Neural cell (in vitro differentiated cells): ENCODE data around the gene MED19. TPM values are rescaled to one million over a fixed set of nuclear protein-coding genes. Genes with fewer than 3 reads are reported as not detected.

Source experiments
- H2AFZ ChIP-seq: fragments of 200-600, 300-800 bp; sonication (generic), shearing (Covaris generic); 2 replicates; pipeline ENCODE4 v1.6.0; 2014; ENCODE audit warnings: low read depth, mild to moderate bottlenecking, antibody characterized with exemption, low read length, moderate library complexity
- H3F3A ChIP-seq: fragments of 200-600 bp; shearing (Covaris generic); 2 replicates; pipeline ENCODE4 v1.6.1; 2016; ENCODE audit warnings: mild to moderate bottlenecking, moderate library complexity, mixed read lengths, antibody characterized with exemption, low read length; ENCODE audit not compliant: insufficient read depth, poor library complexity, severe bottlenecking
- H3K27ac ChIP-seq: fragments of 200-600, 300-800 bp; sonication (generic), shearing (Covaris generic); 2 replicates; pipeline ENCODE4 v1.5.1; 2014; ENCODE audit warnings: mild to moderate bottlenecking, low read length, moderate library complexity
- H3K27me3 ChIP-seq: fragments of 300-800, 200-600 bp; sonication (generic), shearing (Covaris generic); 2 replicates; pipeline ENCODE4 v1.6.0; 2014; ENCODE audit warnings: mild to moderate bottlenecking, low read depth, low read length, moderate library complexity; ENCODE audit not compliant: insufficient read depth
- H3K36me3 ChIP-seq: fragments of 300-800, 200-600 bp; sonication (generic), shearing (Covaris generic); 2 replicates; pipeline ENCODE4 v1.5.1; 2014; ENCODE audit warnings: mild to moderate bottlenecking, antibody characterized with exemption, low read length, moderate library complexity; ENCODE audit not compliant: insufficient read depth
- H3K4me2 ChIP-seq: fragments of 300-800, 200-600 bp; sonication (generic), shearing (Covaris generic); 2 replicates; pipeline ENCODE4 v1.6.0; 2014; ENCODE audit warnings: mild to moderate bottlenecking, low read length
- H3K4me3 ChIP-seq: fragments of 300-800, 200-600 bp; sonication (generic), shearing (Covaris generic); 2 replicates; pipeline ENCODE4 v1.5.1; 2014; ENCODE audit warnings: mild to moderate bottlenecking, low read length, moderate library complexity
- H3K79me2 ChIP-seq: fragments of 200-600 bp; shearing (Covaris generic); replicated peaks from 2 replicates; pipeline ENCODE4 v1.6.0; 2014; ENCODE audit warnings: mild to moderate bottlenecking, low read length, moderate library complexity; ENCODE audit not compliant: insufficient read depth
- H3K9ac ChIP-seq: fragments of 300-800, 200-600 bp; sonication (generic), shearing (Covaris generic); 2 replicates; pipeline ENCODE4 v1.6.1; 2016; ENCODE audit warnings: mild to moderate bottlenecking, low read length, mixed read lengths
- H3K9me2 ChIP-seq: fragments of 200-600 bp; shearing (Covaris generic); 2 replicates; pipeline ENCODE4 v1.6.1; 2016; ENCODE audit warnings: mild to moderate bottlenecking, low read length, mixed read lengths; ENCODE audit not compliant: insufficient read depth
- H3K9me3 ChIP-seq: fragments of 200-600, 300-800 bp; sonication (generic), shearing (Covaris generic); 2 replicates; pipeline ENCODE4 v1.6.1; 2016; ENCODE audit warnings: mild to moderate bottlenecking, mixed run types, low read length, moderate library complexity, mixed read lengths
- H4K20me1 ChIP-seq: fragments of 200-600 bp; shearing (Covaris generic); 2 replicates; pipeline ENCODE4 v1.6.1; 2016; ENCODE audit warnings: mild to moderate bottlenecking, mixed run types; ENCODE audit not compliant: insufficient read depth
- CTCF ChIP-seq: fragments of 450-650 bp; IDR thresholded peaks from 2 replicates; pipeline ENCODE4 v1.5.1; 2014; ENCODE audit warnings: antibody characterized with exemption, mild to moderate bottlenecking, moderate library complexity; ENCODE audit not compliant: poor library complexity, severe bottlenecking
- EP300 ChIP-seq: fragments of 450-650 bp; conservative IDR thresholded peaks from 2 replicates; pipeline ENCODE4 v1.6.1; 2014; ENCODE audit warnings: antibody characterized with exemption, mild to moderate bottlenecking, moderate library complexity; ENCODE audit not compliant: poor library complexity, severe bottlenecking
- EZH2 ChIP-seq: fragments of 200-600, 300-800 bp; shearing (Covaris generic), sonication (generic); IDR thresholded peaks from 2 replicates; pipeline ENCODE4 v1.6.1; 2014; ENCODE audit warnings: antibody characterized with exemption, low read length, borderline replicate concordance, mild to moderate bottlenecking; ENCODE audit not compliant: insufficient read depth, poor library complexity, severe bottlenecking
- MXI1 ChIP-seq: fragments of 450-650 bp; conservative IDR thresholded peaks from 2 replicates; pipeline ENCODE4 v1.6.1; 2014; ENCODE audit warnings: antibody characterized with exemption, mild to moderate bottlenecking; ENCODE audit not compliant: poor library complexity, severe bottlenecking
- POLR2AphosphoS5 ChIP-seq: IDR thresholded peaks from 2 replicates; pipeline ENCODE4 v1.6.1; 2012
- RAD21 ChIP-seq: fragments of 450-650 bp; conservative IDR thresholded peaks from 2 replicates; pipeline ENCODE4 v1.6.1; 2014; ENCODE audit warnings: antibody characterized with exemption, mild to moderate bottlenecking, moderate library complexity
- REST ChIP-seq: IDR thresholded peaks from 2 replicates; pipeline ENCODE4 v1.6.1; 2012; ENCODE audit warnings: borderline replicate concordance
- SMC3 ChIP-seq: fragments of 450-650 bp; conservative IDR thresholded peaks from 2 replicates; pipeline ENCODE4 v1.6.1; 2014; ENCODE audit warnings: antibody characterized with exemption, mild to moderate bottlenecking, moderate library complexity; ENCODE audit not compliant: poor library complexity
- TAF1 ChIP-seq: IDR thresholded peaks from 2 replicates; pipeline ENCODE4 v1.6.1; 2012; ENCODE audit warnings: low read depth
- polyA plus RNA-seq: library from polyadenylated mRNA; depleted of rRNA; stranded (reverse); fragments of >200 nt; gene quantifications from 2 replicates; pipeline ENCODE4 v1.2.3, GENCODE V29; 2014

The MED19 gene
- polyA plus RNA-seq, 1 donor from 2014 or later = 46.4 TPM

DNA sequence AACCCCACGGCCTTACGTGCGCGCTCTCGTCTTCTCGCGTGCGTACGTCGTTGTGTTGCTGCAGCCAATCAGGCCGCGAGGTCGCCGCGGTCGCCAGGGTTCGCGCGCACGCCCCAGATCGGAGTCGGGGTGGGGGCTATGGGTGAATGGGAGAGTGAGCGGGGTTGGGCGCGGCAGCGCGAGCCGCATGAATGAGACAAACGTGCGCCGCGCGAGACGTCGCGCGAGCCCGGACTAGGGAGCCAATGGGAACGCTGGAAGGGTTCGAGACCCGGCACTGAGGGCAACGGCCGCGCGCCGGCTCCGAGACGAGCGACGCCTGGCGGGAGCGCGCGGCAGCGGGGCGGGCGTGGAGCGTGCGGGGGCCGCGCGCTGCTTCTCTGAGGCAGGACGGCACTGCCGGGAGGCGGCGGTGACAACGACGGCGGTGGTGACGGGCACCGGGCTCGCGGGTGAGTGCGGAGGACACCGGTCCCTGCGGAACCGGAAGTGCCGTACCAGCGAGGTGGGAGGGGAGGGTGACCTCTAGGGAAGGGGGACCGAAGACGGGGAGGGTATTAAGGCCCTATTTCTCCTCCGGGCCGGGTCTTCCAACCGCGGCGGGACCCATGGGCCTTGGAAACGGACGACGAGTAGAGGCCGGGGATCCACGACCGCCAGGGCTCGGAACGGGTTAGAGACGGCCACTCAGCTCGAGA is 44.1 kb downstream of the MED19 start, which contains the start of gene ZDHHC5:
Gene ZDHHC5 (plus strand): TSS at position 379 of the 698 bp plus-strand sequence. CDS start 4,977 bp downstream, outside the sequence.
- H3F3A ChIP-seq = no peaks in the 10 kb centered on the region
- no peaks in the 10 kb centered on the region for H3K36me3 ChIP-seq
- H3K4me2 ChIP-seq = peak within 1 kb of the TSS; percentile 79
- peak within 1 kb of the TSS; percentile 89 for H3K27ac ChIP-seq
- no peaks in the 10 kb centered on the region for H3K27me3 ChIP-seq
- TF ChIP-seq TAF1 (peak; percentile 53), REST (peak; percentile 77), EZH2 (no peak), MXI1 (peak; percentile 87), POLR2AphosphoS5 (peak; percentile 91), EP300 (peak; percentile 49), SMC3 (peak; percentile 69), CTCF (peak; percentile 67), RAD21 (peak; percentile 58)
- H3K79me2 ChIP-seq = peaks cover 42% of the 10 kb centered on the region
- peak within 1 kb of the TSS; percentile 70 for H3K9ac ChIP-seq
- peak within 1 kb of the TSS; percentile 99 for H3K4me3 ChIP-seq
- no peaks in the 10 kb centered on the region for H3K9me3 ChIP-seq
- H4K20me1 ChIP-seq = no peaks in the 10 kb centered on the region
- H2AFZ ChIP-seq = peak within 1 kb of the TSS; percentile 60
- no peaks in the 10 kb centered on the region for H3K9me2 ChIP-seq

DNA sequence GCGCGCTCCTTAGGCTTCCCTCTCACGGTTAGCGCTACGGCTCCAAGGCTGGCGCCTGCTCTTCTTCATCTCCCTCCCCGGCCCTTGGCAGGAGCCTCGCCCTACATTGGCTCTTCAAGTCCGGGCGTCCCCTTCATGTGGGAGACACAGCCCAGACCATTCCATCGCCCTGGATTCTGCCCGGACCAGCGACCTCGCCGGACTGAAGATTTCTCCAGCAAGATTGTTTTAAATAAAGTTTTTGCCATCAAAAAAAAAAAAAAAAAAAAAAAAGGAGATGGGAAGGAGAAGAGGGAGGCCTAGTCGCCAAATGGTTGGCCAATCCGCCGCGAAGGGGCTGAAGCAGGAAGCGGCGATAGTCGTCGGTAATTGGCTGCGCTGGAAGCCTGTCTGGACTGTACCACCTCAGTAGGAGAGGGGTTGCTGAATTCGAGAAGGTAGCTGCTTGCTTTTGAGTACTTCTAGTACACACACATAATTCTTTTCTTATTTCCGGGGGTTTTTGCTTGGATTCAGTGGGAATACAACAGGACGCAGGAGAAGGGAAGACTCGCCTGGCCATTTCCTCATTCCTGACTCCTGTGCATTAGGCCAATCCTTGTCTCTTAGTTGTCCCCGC is 44.8 kb downstream of the MED19 start:
- Histone ChIP-seq H3K36me3 (no peaks in the 10 kb centered on the region), H3K27me3 (no peaks in the 10 kb centered on the region), H3K27ac (peak overlapping the region; percentile 89), H2AFZ (peak overlapping the region; percentile 56), H3K79me2 (peaks cover 36% of the 10 kb centered on the region), H4K20me1 (no peaks in the 10 kb centered on the region), H3K9me2 (no peaks in the 10 kb centered on the region), H3K9ac (peak overlapping the region; percentile 70), H3K4me3 (peak overlapping the region; percentile 99), H3F3A (no peaks in the 10 kb centered on the region), H3K4me2 (peak overlapping the region; percentile 69), H3K9me3 (no peaks in the 10 kb centered on the region)
- TF ChIP-seq RAD21 (peak; percentile 40), MXI1 (no peak), POLR2AphosphoS5 (peak; percentile 44), SMC3 (peak; percentile 47), EP300 (peak; percentile 8), EZH2 (no peak), TAF1 (no peak), REST (peak; percentile 63), CTCF (peak; percentile 30)
